ENCODE data around the gene MYO7B.

Gene MYO7B

DNA sequence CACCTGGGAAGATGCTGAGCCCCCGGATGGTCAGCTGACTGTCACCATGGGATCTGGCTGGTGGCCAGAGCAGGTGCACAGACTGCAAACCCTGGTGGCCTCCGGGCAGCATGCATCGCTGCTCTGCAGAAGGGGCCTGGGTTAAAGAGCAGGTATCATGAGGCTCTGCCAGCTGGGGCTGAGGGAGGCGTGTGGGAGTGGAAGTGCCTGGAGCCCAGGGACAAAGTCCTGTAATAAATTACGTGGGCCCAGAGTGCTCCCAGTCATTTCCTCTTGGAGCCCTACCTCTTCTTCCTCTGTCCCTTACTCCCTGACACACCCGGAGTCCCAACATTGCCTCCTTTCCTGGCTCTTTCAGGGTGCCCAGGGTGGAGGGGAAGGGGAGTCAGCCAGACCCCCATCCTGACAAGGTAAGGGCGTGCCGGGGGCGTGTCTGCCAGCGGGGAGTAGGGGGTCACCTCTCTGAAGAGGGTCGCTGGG, at the start of gene MYO7B:
Gene MYO7B, plus strand, starts transcription at position 262 of the 480 bp plus-strand sequence. CDS start 24,040 bp downstream, outside the sequence.
- no peak for DNase-seq

- DNase-seq = no peak
These were observed 49.8 kb upstream of the MYO7B start for GRCh38 chr2:127485694-127486071.

DNA sequence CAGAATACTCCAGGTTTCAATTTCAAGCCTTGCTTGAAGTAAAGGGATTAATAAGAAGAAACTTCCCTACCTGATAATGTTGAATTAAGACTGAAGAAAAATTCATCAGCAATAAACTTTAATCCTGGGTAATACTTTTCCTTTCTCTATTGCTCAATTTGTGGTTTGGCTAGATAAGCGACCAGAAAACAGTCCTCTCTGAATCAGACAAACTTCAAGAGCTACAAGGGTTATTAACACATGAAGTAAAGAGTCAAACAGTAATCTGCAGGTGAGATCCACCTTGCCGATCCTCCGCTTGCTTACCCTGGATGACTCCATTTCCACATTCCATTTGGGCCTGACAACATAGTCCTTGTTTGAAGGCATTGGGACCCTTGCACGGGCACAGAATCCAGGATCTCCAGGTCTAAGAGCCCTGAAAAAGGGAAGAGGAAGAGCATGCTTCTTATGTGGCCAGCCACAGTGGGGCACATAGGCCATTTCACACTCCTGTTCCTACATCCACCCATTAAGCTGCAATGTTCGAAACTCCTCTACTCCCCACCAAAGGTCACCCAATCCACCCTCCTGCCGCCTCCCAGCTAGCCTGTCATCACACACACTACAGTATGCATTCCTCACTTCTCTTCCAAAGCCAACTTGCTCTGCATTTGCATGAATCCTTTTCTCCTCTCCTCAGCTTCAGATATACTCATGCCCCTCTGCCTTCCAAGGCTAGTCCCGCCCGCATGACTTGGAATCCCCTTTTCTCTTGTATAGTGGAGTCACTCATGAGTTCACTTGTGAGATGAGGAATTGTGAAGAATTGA, 49.0 kb upstream of the MYO7B start:
- DNase-seq = no peak

GRCh38 chr2:127490283-127490682, 45.2 kb upstream of the MYO7B start:
- DNase-seq = no peak

GRCh38 chr2:127498386-127498785, 37.1 kb upstream of the MYO7B start:
- DNase-seq = no peak

GRCh38 chr2:127503491-127503890, 32.0 kb upstream of the MYO7B start:
- no peak for DNase-seq

- DNase-seq = no peak
These were observed 30.7 kb upstream of the MYO7B start for GRCh38 chr2:127504552-127505430.

DNA sequence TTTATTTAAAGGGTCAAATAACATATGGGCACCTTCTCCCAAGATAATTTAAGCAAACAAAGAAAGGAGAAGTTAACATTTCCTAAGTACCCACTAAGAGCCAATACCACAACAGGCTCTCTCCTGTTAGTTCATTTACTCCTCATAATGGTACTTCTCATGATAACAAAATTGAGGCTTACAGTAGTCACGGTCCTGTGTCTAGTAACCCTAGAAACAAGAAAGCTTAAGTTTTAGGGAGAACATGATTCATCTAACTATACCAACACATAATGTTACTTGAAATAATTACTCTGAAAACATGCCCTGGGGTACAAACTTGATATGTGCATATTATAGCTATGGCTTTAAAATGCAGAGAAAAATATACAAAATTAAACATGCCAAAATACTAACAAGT, 29.0 kb upstream of the MYO7B start:
- DNase-seq = no peak

- no peak for DNase-seq
These were observed 27.4 kb upstream of the MYO7B start for GRCh38 chr2:127508023-127508630.

DNA sequence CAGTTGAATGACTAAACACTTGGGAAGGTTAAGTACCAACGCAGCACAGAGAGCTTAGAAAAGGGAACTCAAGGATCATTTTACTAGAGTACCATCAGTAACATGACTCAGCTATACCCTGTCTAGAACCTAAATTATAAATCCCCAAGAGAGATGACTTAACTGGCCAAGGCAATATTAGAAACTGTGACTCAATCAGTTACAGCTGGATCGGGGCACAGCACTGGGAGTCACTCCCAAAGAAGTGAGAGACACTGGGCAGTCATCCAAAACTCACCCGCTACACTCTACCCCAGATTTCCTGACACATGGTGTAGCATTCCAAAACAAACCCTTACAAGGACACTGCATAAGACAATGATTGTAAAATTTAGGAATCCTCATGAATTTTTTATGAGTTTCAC, 26.9 kb upstream of the MYO7B start:
- DNase-seq = peak; percentile 64

DNA sequence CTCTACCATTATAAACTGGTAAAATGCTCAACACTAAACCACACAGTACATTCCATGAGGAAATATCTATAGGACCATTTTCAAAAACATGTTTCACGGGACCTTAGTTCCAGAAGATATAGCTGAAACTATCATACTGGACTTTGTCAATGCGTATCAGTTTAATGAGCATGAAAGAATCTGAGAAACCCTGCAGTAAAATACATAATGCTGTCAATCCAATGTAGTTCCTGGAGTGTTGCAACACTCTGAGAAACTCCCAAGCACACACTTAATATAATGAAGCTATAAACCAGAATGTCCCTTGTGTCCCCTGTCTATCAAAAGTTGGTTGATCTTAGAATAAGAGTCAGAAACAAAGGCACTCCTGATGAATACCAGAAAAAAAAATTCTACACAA, 25.4 kb upstream of the MYO7B start:
- DNase-seq = no peak

GRCh38 chr2:127511090-127511695, 24.3 kb upstream of the MYO7B start:
- no peak for DNase-seq

- no peak for DNase-seq
These were observed 23.6 kb upstream of the MYO7B start for GRCh38 chr2:127511917-127512316.

GRCh38 chr2:127512362-127512761, 23.1 kb upstream of the MYO7B start:
- DNase-seq = no peak

DNA sequence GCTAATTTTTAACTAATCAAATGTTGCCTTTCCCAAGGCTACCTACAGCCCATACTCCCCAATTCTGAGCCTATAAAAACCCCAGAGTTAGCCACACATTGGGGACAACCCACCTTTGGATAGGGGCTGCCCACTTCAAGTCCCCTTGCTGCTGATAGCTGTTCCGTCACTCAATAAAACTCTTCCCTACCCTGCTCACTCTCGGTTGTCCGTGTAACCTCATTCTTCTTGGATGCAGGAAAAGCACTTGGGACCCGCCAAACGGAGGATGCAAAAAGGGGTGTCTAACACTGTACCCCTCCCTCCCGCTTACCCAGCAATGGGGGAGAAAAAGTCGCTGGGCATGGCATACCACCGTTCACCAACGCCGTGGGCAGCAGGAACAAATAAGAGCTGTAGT, 21.4 kb upstream of the MYO7B start:
- DNase-seq = no peak

- no peak for DNase-seq
These were observed 21.0 kb upstream of the MYO7B start for GRCh38 chr2:127514485-127514884.

DNA sequence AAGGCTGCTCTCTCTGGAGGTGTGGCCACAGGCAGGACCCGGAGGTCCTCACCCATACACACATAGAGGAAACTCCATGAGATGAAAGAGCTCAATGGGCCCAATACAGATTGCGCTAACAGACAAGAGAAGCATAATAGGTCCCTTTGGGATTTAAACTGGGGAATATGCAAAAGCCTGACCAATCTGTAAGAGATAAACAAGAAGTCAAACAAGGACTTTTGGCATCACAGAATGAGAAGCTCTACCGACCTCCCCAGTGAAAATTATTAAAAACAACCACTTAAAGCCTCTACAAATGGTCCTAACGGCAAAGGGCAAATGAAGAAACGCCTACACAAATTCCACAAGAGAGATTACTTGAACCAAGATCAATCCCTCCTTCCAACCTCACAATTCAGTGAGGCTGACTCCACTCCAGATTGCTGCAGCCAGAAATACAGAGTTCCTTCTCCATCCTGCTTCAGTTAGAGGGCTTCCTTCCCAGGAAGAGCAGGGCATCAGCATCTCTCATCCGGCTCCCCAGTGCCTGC, 20.0 kb upstream of the MYO7B start:
- DNase-seq = no peak

DNA sequence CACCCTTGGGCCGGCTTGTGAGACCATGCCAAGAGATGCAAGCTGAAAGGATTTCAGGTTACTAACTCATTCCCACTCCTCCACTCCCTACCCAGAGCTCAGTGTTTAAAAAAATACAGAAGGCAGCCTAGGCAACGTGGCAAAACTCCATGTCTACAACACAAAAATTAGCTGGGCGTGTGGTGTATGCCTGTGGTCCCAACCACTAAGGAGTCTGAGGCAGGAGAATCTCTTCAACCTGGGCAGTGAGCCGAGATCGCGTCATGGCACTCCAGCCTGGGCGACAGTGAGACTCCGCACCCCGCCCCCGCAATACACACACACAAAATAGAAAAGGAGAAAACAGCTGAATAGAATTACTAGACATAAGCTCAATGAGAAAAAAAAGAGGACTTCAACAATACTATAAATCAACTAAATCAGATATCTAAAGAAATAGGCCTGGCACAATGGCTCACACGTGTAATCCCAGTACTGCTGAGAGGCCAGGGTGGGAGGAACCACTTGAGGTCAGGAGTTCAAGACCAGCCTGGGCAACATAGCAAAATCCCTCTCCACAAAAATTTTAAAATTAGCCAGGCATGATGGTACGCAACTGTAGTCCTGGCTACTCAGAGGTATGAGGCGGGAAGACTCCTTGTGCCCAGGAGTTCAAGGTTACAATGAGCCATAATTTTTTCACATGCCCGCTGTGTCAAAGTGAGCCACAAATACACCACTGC, 19.3 kb upstream of the MYO7B start:
- DNase-seq = no peak

- no peak for DNase-seq
These were observed 18.0 kb upstream of the MYO7B start for GRCh38 chr2:127517465-127517864.

DNA sequence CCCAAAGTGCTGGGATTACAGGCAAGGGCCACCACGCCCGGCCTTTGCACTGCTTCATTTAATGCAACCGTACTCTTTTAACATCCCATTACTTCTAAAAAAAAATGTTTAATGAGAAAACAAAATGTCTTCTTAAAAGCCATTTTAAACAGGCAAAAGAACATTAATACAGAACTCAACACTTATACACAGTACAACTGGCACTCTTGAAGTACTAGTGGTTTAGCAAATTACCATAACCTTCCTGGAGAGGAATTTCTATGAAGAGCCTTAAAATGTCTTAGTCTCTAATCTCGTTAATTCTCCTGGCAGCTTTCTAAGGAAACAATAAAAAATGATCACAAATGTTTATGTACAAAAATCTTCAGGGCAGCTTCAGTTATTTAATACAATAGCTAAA, 15.1 kb upstream of the MYO7B start:
- no peak for DNase-seq

- no peak for DNase-seq
These were observed 12.1 kb upstream of the MYO7B start for GRCh38 chr2:127523269-127523939.

Data from NCI-H2107 (cell line).